K562 (cell line): Measurements from ENCODE around the gene TSPAN1. TPM values are rescaled to one million over a fixed set of nuclear protein-coding genes. Genes with fewer than 3 reads are reported as not detected.

Experiments
- ATAC-seq: fragments of 200-7000 bp; cut with Tn5 transposase; 3 replicates; pipeline ENCODE4 v1.9.1; 2020; ENCODE audit warnings: moderate library complexity
- BruUV-seq: library from RNA; stranded (reverse); fragments of 400-500 nt; replicated peaks from 2 replicates; lab custom pipeline; 2021; lab: Mats Ljungman, UMichigan
- CTCF ChIA-PET: fragments of 300-600 bp; formaldehyde crosslinking; extraction: SDS; loops from one replicate; lab custom pipeline; 2021; ENCODE audit warnings: low intra/inter-chr PET ratio; lab: Yijun Ruan, JAX
- POLR2A ChIA-PET: fragments of 300-600, 350-650 bp; sonication (Branson Sonifier 250); formaldehyde crosslinking; extraction: SDS; loops from one replicate; lab custom pipeline; 2021; ENCODE audit warnings: antibody characterized with exemption, inconsistent platforms; lab: Yijun Ruan, JAX
- DNase-seq, 4 experiments: peaks; one replicate each; pipeline versions ENCODE4 v3.0.0 to v3.0.0-alpha.2; 2011 to 2018; ENCODE audit warnings: low spot score in 3 of 4, mixed read lengths in 3 of 4; ENCODE audit errors: extremely low read depth in 1 of 4
- FAIRE-seq: peaks from 2 replicates; lab custom pipeline; 2011; peaks lifted over from hg19 to GRCh38; lab: Jason Lieb, UNC
- H2AFZ ChIP-seq: 2 replicates; pipeline ENCODE4 v1.6.0; 2011; ENCODE audit warnings: low read depth, low read length, control low read depth, inconsistent platforms
- H3K27ac ChIP-seq: fragments of 200-600 bp; 3 replicates; pipeline ENCODE4 v1.8.0; 2011; ENCODE audit warnings: low read depth, mild to moderate bottlenecking, control low read depth, inconsistent platforms, low read length, moderate library complexity, mixed read lengths; ENCODE audit errors: extremely low read depth
- H3K27me3 ChIP-seq, 2 experiments: fragments of 300-600 bp in 1 of 2; 2 replicates in 1 of 2; 3 replicates in 1 of 2; pipeline versions ENCODE4 v1.6.0 to v1.8.0; 2011; ENCODE audit warnings: inconsistent platforms in 2 of 2, low read length in 2 of 2, mild to moderate bottlenecking in 1 of 2, mixed read lengths in 1 of 2, moderate library complexity in 1 of 2; ENCODE audit not compliant: control insufficient read depth in 2 of 2, insufficient read depth in 2 of 2
- H3K36me3 ChIP-seq: fragments of 300-600 bp; 3 replicates; pipeline ENCODE4 v1.8.0; 2011; ENCODE audit warnings: mild to moderate bottlenecking, low read length, inconsistent platforms; ENCODE audit not compliant: control insufficient read depth, insufficient read depth
- H3K4me1 ChIP-seq, 2 experiments: fragments of 200-600 bp in 1 of 2; replicated peaks in 1 of 2; 2 replicates in 1 of 2; 3 replicates in 1 of 2; pipeline versions ENCODE4 v1.5.1 to v1.8.0; 2011; ENCODE audit warnings: inconsistent platforms in 2 of 2, low read length in 2 of 2, mild to moderate bottlenecking in 1 of 2, mixed read lengths in 1 of 2, moderate library complexity in 1 of 2; ENCODE audit not compliant: control insufficient read depth in 2 of 2, insufficient read depth in 2 of 2
- H3K4me2 ChIP-seq: 2 replicates; pipeline ENCODE4 v1.6.1; 2011; ENCODE audit warnings: low read length, control low read depth, inconsistent platforms, mixed read lengths; ENCODE audit not compliant: insufficient read depth
- H3K4me3 ChIP-seq: fragments of 200-600 bp; sonication (generic), shearing (Covaris generic); 2 replicates; pipeline ENCODE4 v1.5.1; 2016; ENCODE audit warnings: control low read depth, inconsistent platforms
- H3K79me2 ChIP-seq: fragments of 200-600 bp; 3 replicates; pipeline ENCODE4 v1.8.0; 2011; ENCODE audit warnings: low read length, inconsistent platforms; ENCODE audit not compliant: control insufficient read depth, insufficient read depth
- H3K9ac ChIP-seq, 2 experiments: 2 replicates each; pipeline versions ENCODE4 v1.6.0 to v1.6.1; 2011; ENCODE audit warnings: low read depth in 2 of 2, low read length in 2 of 2, control low read depth in 1 of 2, inconsistent platforms in 1 of 2, mild to moderate bottlenecking in 1 of 2, mixed read lengths in 1 of 2; ENCODE audit not compliant: insufficient read depth in 1 of 2
- H3K9me1 ChIP-seq: one replicate; pipeline ENCODE4 v1.6.0; 2011; ENCODE audit warnings: inconsistent platforms, mild to moderate bottlenecking, low read length, moderate library complexity; ENCODE audit not compliant: control insufficient read depth, insufficient read depth
- H3K9me3 ChIP-seq: replicated peaks from 2 replicates; pipeline ENCODE4 v1.5.1; 2011; ENCODE audit warnings: low read depth, low read length, inconsistent platforms; ENCODE audit not compliant: control insufficient read depth, insufficient read depth
- H4K20me1 ChIP-seq: replicated peaks from 2 replicates; pipeline ENCODE4 v1.6.1; 2011; ENCODE audit warnings: low read length, inconsistent platforms, mixed read lengths; ENCODE audit not compliant: control insufficient read depth, insufficient read depth
- BCOR ChIP-seq: fragments of 450-650 bp; IDR thresholded peaks from 2 replicates; pipeline ENCODE4 v1.6.1; 2016
- BRD4 ChIP-seq: fragments of 200-600 bp; sonication (generic); IDR thresholded peaks from 2 replicates; pipeline ENCODE4 v1.6.1; 2017; ENCODE audit warnings: inconsistent platforms
- EP300 ChIP-seq: IDR thresholded peaks from 2 replicates; pipeline ENCODE4 v1.6.1; 2012; ENCODE audit warnings: low read length, improper control_type of control experiment
- HDAC6 ChIP-seq: IDR thresholded peaks from 2 replicates; pipeline ENCODE4 v1.6.1; 2012; ENCODE audit warnings: low read depth, mild to moderate bottlenecking, control low read depth, inconsistent platforms, low read length, moderate library complexity
- IRF9 ChIP-seq: fragments of 450-650 bp; IDR thresholded peaks from 2 replicates; pipeline ENCODE4 v1.6.1; 2016; ENCODE audit warnings: missing biosample characterization, missing genetic modification characterization
- LCOR ChIP-seq: sonication (generic); formaldehyde crosslinking; IDR thresholded peaks from 2 replicates; pipeline ENCODE4 v1.8.0; 2022; ENCODE audit warnings: mild to moderate bottlenecking, missing genetic modification reagents
- MCM7 ChIP-seq, 2 experiments: fragments of 450-650 bp; IDR thresholded peaks; 2 replicates each; pipeline ENCODE4 v1.6.1; 2016 to 2018
- PRPF4 ChIP-seq: fragments of 200-400 bp; formaldehyde crosslinking; IDR thresholded peaks from one replicate; pipeline ENCODE4 v1.6.1; 2017; ENCODE audit warnings: low read length, low read depth, mild to moderate bottlenecking; ENCODE audit not compliant: insufficient read depth, poor library complexity, severe bottlenecking
- RCOR1 ChIP-seq, 2 experiments: IDR thresholded peaks; 2 replicates each; pipeline ENCODE4 v1.6.1; 2012; ENCODE audit warnings: low read depth in 2 of 2, low read length in 2 of 2, borderline replicate concordance in 1 of 2, improper control_type of control experiment in 1 of 2
- RUNX1 ChIP-seq: sonication (generic); IDR thresholded peaks from 2 replicates; pipeline ENCODE4 v1.6.1; 2016; ENCODE audit warnings: antibody characterized with exemption, low read depth
- YY1 ChIP-seq, 3 experiments: IDR thresholded peaks; 2 replicates each; pipeline ENCODE4 v1.6.1; 2011; ENCODE audit warnings: low read length in 2 of 3, mild to moderate bottlenecking in 2 of 3, moderate library complexity in 2 of 3, borderline replicate concordance in 1 of 3, control low read depth in 1 of 3, low read depth in 1 of 3; ENCODE audit not compliant: insufficient read depth in 3 of 3, insufficient replicate concordance in 2 of 3, control insufficient read depth in 1 of 3, insufficient read length in 1 of 3; ENCODE audit errors: extremely low read depth in 1 of 3
- ZBTB43 ChIP-seq: sonication (generic); formaldehyde crosslinking; IDR thresholded peaks from 2 replicates; pipeline ENCODE4 v1.8.0; 2023; ENCODE audit warnings: mild to moderate bottlenecking, missing genetic modification reagents
- ZNF316 ChIP-seq: fragments of 450-650 bp; IDR thresholded peaks from 2 replicates; pipeline ENCODE4 v1.6.1; 2016
- WGBS: fragments of 100-300 bp; shearing (Covaris generic); methylation state at CpG from one replicate; pipeline ENCODE4 v1.1.6; 2016; ENCODE audit warnings: low coverage, mixed read lengths; ENCODE audit not compliant: insufficient coverage; ENCODE audit errors: missing lambda C conversion rate; 5-methylcytosine and 5-hydroxymethylcytosine counted together
- in situ Hi-C: fragments of 300-500 bp; cut with MboI; formaldehyde crosslinking; loops from 4 replicates; pipeline ENCODE4 v1.15.0; 2018; ENCODE audit warnings: inconsistent platforms, mixed read lengths
- intact Hi-C: fragments of 100-400 bp; cut with micrococcal nuclease; formaldehyde crosslinking; loops from 2 replicates; pipeline ENCODE4 v1.14.2; 2022
- polyA plus RNA-seq, 8 experiments: library from polyadenylated mRNA; depleted of rRNA in 4 of 8; stranded (reverse) in 5 of 8; unstranded in 3 of 8; fragments of >200 nt; fragmentation: Nextera tagmentation in 2 of 8; fragmentation: Illumina TruSeq in 1 of 8; extraction: Ambion mirVana in 2 of 8; extraction: Trizol in 1 of 8; gene quantifications; 2 replicates each; pipeline versions ENCODE4 v1.2.1 to v1.2.3, GENCODE V29; 2011 to 2014; ENCODE audit warnings: inconsistent platforms in 1 of 8, missing spikeins in 1 of 8
- total RNA-seq, 7 experiments: library from RNA; depleted of rRNA in 6 of 7; stranded (reverse); fragments of >200 nt in 6 of 7; fragmentation: Illumina TruSeq in 2 of 7; extraction: Trizol in 2 of 7; gene quantifications; 2 replicates each; pipeline versions ENCODE4 v1.2.1 to v1.2.3, GENCODE V29; 2011 to 2021; ENCODE audit warnings: low replicate concordance in 1 of 7
- TF ChIP-seq, protein P1 (sequence below): sonication (generic); formaldehyde crosslinking; IDR thresholded peaks from 2 replicates; pipeline ENCODE4 v1.8.0; 2022; ENCODE audit warnings: missing genetic modification reagents, mild to moderate bottlenecking, moderate library complexity, borderline replicate concordance
- TF ChIP-seq, protein P2 (sequence below): fragments of 450-650 bp; formaldehyde crosslinking; IDR thresholded peaks from 2 replicates; pipeline ENCODE4 v1.4.0; 2020; ENCODE audit warnings: mild to moderate bottlenecking, moderate library complexity

The TSPAN1 gene
- total and polyA plus RNA-seq, 9 of the 15 experiments (the other 6 are each of a cell fraction or from before 2014, with no cell fraction given): 0.58 TPM; not detected in 8

GRCh38 chr1:46133781-46134350, 41.0 kb upstream of the TSPAN1 start:
- BruUV-seq: no TSS peak
- Histone ChIP-seq H3K9me1 (no peaks in the 10 kb centered on the region), H4K20me1 (no peaks in the 10 kb centered on the region), H3K4me3 (peak overlapping the region; percentile 61), H3K36me3 (no peaks in the 10 kb centered on the region; the same call in 2 of the 3 replicates), H3K27me3 (no peaks in the 10 kb centered on the region), H3K79me2 (peaks cover 19% of the 10 kb centered on the region; the same call in 2 of the 3 replicates), H3K4me2 (peak overlapping the region; percentile 93), H2AFZ (peak overlapping the region; percentile 99), H3K4me1 (peaks cover 13 to 21% of the 10 kb centered on the region in 2 experiments; a peak in 4 of 5 replicates), H3K9me3 (no peaks in the 10 kb centered on the region; the same call in 1 of the 2 replicates), H3K9ac (peak overlapping the region; percentile 80 to 88; a peak in 3 of 4 replicates), H3K27ac (no peak overlapping the region; the same call in 1 of the 3 replicates)
- TF ChIP-seq EP300 (no peak), YY1 (IDR thresholded peaks at IDR 0.05; ENCODE audit: borderline replicate concordance in 1 of 3, control insufficient read depth in 1 of 3, extremely low read depth in 1 of 3, insufficient read depth in 3 of 3, insufficient read length in 1 of 3, insufficient replicate concordance in 2 of 3, low read depth in 1 of 3, low read length in 2 of 3) (no peak), ZNF316 (no peak), IRF9 (no peak), RCOR1 (IDR thresholded peaks at IDR 0.05; ENCODE audit: borderline replicate concordance in 1 of 2, low read depth in 2 of 2, low read length in 2 of 2) (no peak), LCOR (CRISPR knock-in tag) (0 out of 2 replicates have a peak, but pooled peaks have one; percentile 27), BRD4 (no peak), HDAC6 (no peak), RUNX1 (no peak), MCM7 (IDR thresholded peaks at IDR 0.05) (no peak), ZBTB43 (CRISPR knock-in tag) (0 out of 2 replicates have a peak, but pooled peaks have one; percentile 38), PRPF4 (no peak), BCOR (no peak)
- TF ChIP-seq, protein P1, sequence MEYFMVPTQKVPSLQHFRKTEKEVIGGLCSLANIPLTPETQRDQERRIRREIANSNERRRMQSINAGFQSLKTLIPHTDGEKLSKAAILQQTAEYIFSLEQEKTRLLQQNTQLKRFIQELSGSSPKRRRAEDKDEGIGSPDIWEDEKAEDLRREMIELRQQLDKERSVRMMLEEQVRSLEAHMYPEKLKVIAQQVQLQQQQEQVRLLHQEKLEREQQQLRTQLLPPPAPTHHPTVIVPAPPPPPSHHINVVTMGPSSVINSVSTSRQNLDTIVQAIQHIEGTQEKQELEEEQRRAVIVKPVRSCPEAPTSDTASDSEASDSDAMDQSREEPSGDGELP (CRISPR knock-in tag): no peak
- TF ChIP-seq, protein P2, sequence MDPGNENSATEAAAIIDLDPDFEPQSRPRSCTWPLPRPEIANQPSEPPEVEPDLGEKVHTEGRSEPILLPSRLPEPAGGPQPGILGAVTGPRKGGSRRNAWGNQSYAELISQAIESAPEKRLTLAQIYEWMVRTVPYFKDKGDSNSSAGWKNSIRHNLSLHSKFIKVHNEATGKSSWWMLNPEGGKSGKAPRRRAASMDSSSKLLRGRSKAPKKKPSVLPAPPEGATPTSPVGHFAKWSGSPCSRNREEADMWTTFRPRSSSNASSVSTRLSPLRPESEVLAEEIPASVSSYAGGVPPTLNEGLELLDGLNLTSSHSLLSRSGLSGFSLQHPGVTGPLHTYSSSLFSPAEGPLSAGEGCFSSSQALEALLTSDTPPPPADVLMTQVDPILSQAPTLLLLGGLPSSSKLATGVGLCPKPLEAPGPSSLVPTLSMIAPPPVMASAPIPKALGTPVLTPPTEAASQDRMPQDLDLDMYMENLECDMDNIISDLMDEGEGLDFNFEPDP: no peak
- CTCF ChIA-PET: no interaction called here
- in situ Hi-C loops: no loop called here
- DNase-seq: no peak
- 49% methylated on average over 3 of the region's 3 CpGs for WGBS
- POLR2A ChIA-PET: interaction anchor here (0.6 to 4.6 kb wide), 3 partner anchors 9 to 69 kb away, joined by 4 to 50 read pairs (median 5); partner anchors contain the start of gene LURAP1
- no peak for ATAC-seq
- FAIRE-seq: no peak
- intact Hi-C loops: loop anchor here (1.0 to 2.0 kb wide), 3 partner anchors 24 to 97 kb away; no protein-coding TSS in a partner anchor
